K562 (cell line): ENCODE results near the gene PACSIN2. TPM values are rescaled to one million over a fixed set of nuclear protein-coding genes. Genes with fewer than 3 reads are reported as not detected.
A peak's percentile ranks its signal among the peaks of the same experiment; 100 is the strongest.

Experiments used
- ARID3A ChIP-seq: IDR thresholded peaks from 2 replicates; pipeline ENCODE4 v1.6.1; 2012; ENCODE audit warnings: low read depth, low read length, improper control_type of control experiment, borderline replicate concordance
- BCOR ChIP-seq: fragments of 450-650 bp; IDR thresholded peaks from 2 replicates; pipeline ENCODE4 v1.6.1; 2016
- CBX2 ChIP-seq: fragments of 200-600 bp; sonication (generic); IDR thresholded peaks from one replicate; pipeline ENCODE4 v1.6.1; 2012; ENCODE audit warnings: mild to moderate bottlenecking, low read length, inconsistent platforms; ENCODE audit not compliant: insufficient read depth, poor library complexity, severe bottlenecking
- CC2D1A ChIP-seq: fragments of 450-650 bp; IDR thresholded peaks from 2 replicates; pipeline ENCODE4 v1.6.1; 2017; ENCODE audit warnings: mild to moderate bottlenecking
- CTBP1 ChIP-seq: fragments of 450-650 bp; IDR thresholded peaks from 2 replicates; pipeline ENCODE4 v1.6.1; 2016; ENCODE audit warnings: borderline replicate concordance
- CXXC5 ChIP-seq: fragments of 250-450 bp; sonication (Bioruptor Pico); IDR thresholded peaks from 2 replicates; pipeline ENCODE4 v1.8.0; 2022; ENCODE audit warnings: inconsistent platforms, mild to moderate bottlenecking, moderate library complexity
- DIDO1 ChIP-seq: fragments of 450-650 bp; IDR thresholded peaks from 2 replicates; pipeline ENCODE4 v1.6.1; 2016; ENCODE audit warnings: low read depth, missing biosample characterization, missing genetic modification characterization
- HNRNPK ChIP-seq: fragments of 200-400 bp; formaldehyde crosslinking; IDR thresholded peaks from one replicate; pipeline ENCODE4 v1.6.1; 2018; ENCODE audit warnings: mild to moderate bottlenecking, low read depth, low read length; ENCODE audit not compliant: poor library complexity, severe bottlenecking
- NBN ChIP-seq: fragments of 450-650 bp; IDR thresholded peaks from 2 replicates; pipeline ENCODE4 v1.6.1; 2016; ENCODE audit warnings: low read depth, mild to moderate bottlenecking
- NEUROD1 ChIP-seq: fragments of 150-350 bp; IDR thresholded peaks from 2 replicates; pipeline ENCODE4 v1.6.1; 2014; ENCODE audit warnings: borderline replicate concordance, low read length, low read depth; ENCODE audit not compliant: partially characterized antibody
- PTBP1 ChIP-seq: fragments of 200-400 bp; formaldehyde crosslinking; IDR thresholded peaks from 2 replicates; pipeline ENCODE4 v1.6.1; 2017; ENCODE audit warnings: low read depth, low read length
- SMC3 ChIP-seq: conservative IDR thresholded peaks from 2 replicates; pipeline ENCODE4 v1.6.1; 2011; ENCODE audit warnings: low read depth, low read length, improper control_type of control experiment; ENCODE audit not compliant: insufficient read depth
- STAT5B ChIP-seq: fragments of 250-450 bp; sonication (Bioruptor Pico); IDR thresholded peaks from 2 replicates; pipeline ENCODE4 v1.8.0; 2021; ENCODE audit warnings: mild to moderate bottlenecking, inconsistent platforms
- TFE3 ChIP-seq: fragments of 450-650 bp; formaldehyde crosslinking; IDR thresholded peaks from 2 replicates; pipeline ENCODE4 v1.4.0; 2020; ENCODE audit warnings: mild to moderate bottlenecking, mixed read lengths
- ZBTB33 ChIP-seq: sonication (generic); formaldehyde crosslinking; IDR thresholded peaks from 2 replicates; pipeline ENCODE4 v1.8.1; 2023; ENCODE audit warnings: mild to moderate bottlenecking, missing genetic modification reagents
- ZFP36 ChIP-seq: fragments of 150-350 bp; IDR thresholded peaks from 2 replicates; pipeline ENCODE4 v1.6.1; 2018; ENCODE audit warnings: low read length, low read depth; ENCODE audit not compliant: partially characterized antibody
- ZNF232 ChIP-seq: sonication (generic); formaldehyde crosslinking; IDR thresholded peaks from 2 replicates; pipeline ENCODE4 v1.8.0; 2022; ENCODE audit warnings: mild to moderate bottlenecking, missing genetic modification reagents
- ZNF3 ChIP-seq: fragments of 250-450 bp; sonication (Bioruptor Pico); IDR thresholded peaks from 2 replicates; pipeline ENCODE4 v1.5.0; 2021; ENCODE audit warnings: mild to moderate bottlenecking, moderate library complexity
- ZNF316 ChIP-seq: fragments of 450-650 bp; IDR thresholded peaks from 2 replicates; pipeline ENCODE4 v1.6.1; 2016
- ZNF644 ChIP-seq: fragments of 200-800 bp; sonication (Bioruptor generic); IDR thresholded peaks from 2 replicates; pipeline ENCODE4 v1.6.1; 2016; ENCODE audit warnings: low read depth, missing genetic modification characterization, missing compliant biosample characterization
- polyA plus RNA-seq, 8 experiments: library from polyadenylated mRNA; depleted of rRNA in 4 of 8; stranded (reverse) in 5 of 8; unstranded in 3 of 8; fragments of >200 nt; fragmentation: Nextera tagmentation in 2 of 8; fragmentation: Illumina TruSeq in 1 of 8; extraction: Ambion mirVana in 2 of 8; extraction: Trizol in 1 of 8; gene quantifications; 2 replicates each; pipeline versions ENCODE4 v1.2.1 to v1.2.3, GENCODE V29; 2011 to 2014; ENCODE audit warnings: inconsistent platforms in 1 of 8, missing spikeins in 1 of 8
- total RNA-seq, 7 experiments: library from RNA; depleted of rRNA in 6 of 7; stranded (reverse); fragments of >200 nt in 6 of 7; fragmentation: Illumina TruSeq in 2 of 7; extraction: Trizol in 2 of 7; gene quantifications; 2 replicates each; pipeline versions ENCODE4 v1.2.1 to v1.2.3, GENCODE V29; 2011 to 2021; ENCODE audit warnings: low replicate concordance in 1 of 7
- TF ChIP-seq, protein P1 (sequence below): fragments of 250-450 bp; sonication (Bioruptor Pico); IDR thresholded peaks from 2 replicates; pipeline ENCODE4 v1.8.0; 2022; ENCODE audit warnings: moderate library complexity, mild to moderate bottlenecking, inconsistent platforms

PACSIN2 gene
- total and polyA plus RNA-seq, 9 of the 15 experiments (the other 6 are each of a cell fraction or from before 2014, with no cell fraction given) = 0.45 to 45.1 (median 23.9) TPM

DNA sequence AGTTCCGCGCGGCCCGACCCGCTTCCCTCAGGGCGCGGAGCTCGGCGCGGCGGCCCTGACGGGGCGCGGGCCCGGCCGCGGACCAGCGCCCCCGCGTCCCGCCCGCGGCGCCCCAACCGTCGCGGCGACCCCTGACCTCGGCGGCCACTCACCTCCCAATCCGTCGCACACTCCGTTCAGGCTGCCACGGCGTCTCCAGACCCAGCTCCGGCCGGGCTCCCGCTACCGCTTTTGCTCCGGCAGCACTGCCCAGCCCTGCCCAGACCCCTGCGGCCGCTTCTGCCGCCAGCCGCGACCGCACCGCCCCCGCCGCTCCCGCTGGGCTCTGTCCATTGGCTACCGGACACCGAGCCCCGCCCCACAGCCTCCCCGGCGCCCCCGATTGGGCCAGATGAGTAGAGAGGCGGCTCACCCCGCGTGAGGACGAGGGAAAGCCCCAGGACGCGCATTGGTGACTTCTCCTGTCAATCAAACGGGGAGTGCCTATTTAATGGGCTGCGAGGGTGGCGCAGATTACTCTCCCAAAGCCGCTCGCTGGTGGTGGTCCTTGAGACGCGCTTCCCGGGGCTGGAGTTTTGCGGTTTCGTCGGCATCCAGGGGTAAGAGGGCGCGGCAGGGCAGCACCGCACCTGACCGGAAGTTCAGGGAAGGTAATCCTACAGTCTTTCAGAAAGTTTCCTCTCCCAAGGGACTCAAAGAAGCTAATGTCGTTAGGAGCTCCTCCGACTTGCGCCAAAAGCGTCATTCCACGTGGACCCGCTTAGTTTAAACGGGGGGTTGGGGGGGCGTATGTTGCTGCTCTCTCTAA is at the start of gene PACSIN2 (continued):
- TF ChIP-seq HNRNPK (no peak), CC2D1A (no peak), PTBP1 (no peak), ZNF316 (no peak), BCOR (no peak), SMC3 (no peak), ZNF232 (CRISPR knock-in tag) (no peak), CTBP1 (peak; percentile 49; the same call in 1 of the 2 replicates), TFE3 (CRISPR knock-in tag) (no peak), NBN (no peak), ZNF644 (tag) (no peak), DIDO1 (tag) (no peak), CBX2 (no peak), NEUROD1 (peak; percentile 89), ZFP36 (no peak), ZBTB33 (CRISPR knock-in tag) (no peak), CXXC5 (CRISPR knock-in tag) (peak; percentile 89), ARID3A (no peak), STAT5B (no peak), ZNF3 (CRISPR knock-in tag) (no peak)
- TF ChIP-seq, protein P1, sequence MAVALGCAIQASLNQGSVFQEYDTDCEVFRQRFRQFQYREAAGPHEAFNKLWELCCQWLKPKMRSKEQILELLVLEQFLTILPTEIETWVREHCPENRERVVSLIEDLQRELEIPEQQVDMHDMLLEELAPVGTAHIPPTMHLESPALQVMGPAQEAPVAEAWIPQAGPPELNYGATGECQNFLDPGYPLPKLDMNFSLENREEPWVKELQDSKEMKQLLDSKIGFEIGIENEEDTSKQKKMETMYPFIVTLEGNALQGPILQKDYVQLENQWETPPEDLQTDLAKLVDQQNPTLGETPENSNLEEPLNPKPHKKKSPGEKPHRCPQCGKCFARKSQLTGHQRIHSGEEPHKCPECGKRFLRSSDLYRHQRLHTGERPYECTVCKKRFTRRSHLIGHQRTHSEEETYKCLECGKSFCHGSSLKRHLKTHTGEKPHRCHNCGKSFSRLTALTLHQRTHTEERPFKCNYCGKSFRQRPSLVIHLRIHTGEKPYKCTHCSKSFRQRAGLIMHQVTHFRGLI (CRISPR knock-in tag) = no peak
